HG03064 (cell line): ENCODE measurements around the gene PTPRJ.

Source experiments
- ATAC-seq: cut with Tn5 transposase; IDR thresholded peaks from one replicate; pipeline ENCODE4 v1.9.1; 2021; ENCODE audit warnings: low read depth; ENCODE audit not compliant: unreplicated experiment

Gene PTPRJ

GRCh38 chr11:48056325-48057183 lies 76.2 kb downstream of the PTPRJ start:
- no peak for ATAC-seq

GRCh38 chr11:48058064-48058463 lies 77.7 kb downstream of the PTPRJ start:
- ATAC-seq, result no peak

- no peak for ATAC-seq
Observed at GRCh38 chr11:48058788-48059187, 78.4 kb downstream of the PTPRJ start.

- no peak for ATAC-seq
Observed at GRCh38 chr11:48062649-48063048, 82.3 kb downstream of the PTPRJ start.

DNA sequence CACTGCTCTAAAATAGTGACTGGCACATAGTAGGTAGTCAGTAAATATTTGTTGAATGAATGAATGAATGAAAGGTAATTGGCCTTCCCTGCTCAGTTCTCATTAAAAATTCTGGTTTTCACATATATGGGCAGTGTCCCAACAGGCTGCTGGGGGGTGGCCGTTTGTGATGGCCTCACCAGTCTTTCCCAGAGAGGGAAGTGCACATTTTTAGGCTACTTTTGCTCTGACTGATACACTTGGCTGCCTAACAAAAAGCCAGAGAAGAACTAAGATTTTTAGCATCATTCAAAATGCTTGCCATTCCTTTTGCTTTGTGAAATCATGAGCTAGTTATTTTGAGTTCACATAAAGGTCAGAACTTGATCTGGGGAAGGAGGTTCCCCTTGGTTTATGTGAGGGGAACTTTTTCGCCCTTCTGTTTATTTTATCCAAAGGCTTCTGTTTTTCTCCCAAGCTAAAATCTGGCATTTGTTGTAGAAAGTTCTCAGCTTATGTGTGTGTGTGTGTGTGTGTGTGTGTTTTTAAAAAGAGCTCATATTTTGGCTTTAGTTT lies 83.1 kb downstream of the PTPRJ start:
- no peak for ATAC-seq

DNA sequence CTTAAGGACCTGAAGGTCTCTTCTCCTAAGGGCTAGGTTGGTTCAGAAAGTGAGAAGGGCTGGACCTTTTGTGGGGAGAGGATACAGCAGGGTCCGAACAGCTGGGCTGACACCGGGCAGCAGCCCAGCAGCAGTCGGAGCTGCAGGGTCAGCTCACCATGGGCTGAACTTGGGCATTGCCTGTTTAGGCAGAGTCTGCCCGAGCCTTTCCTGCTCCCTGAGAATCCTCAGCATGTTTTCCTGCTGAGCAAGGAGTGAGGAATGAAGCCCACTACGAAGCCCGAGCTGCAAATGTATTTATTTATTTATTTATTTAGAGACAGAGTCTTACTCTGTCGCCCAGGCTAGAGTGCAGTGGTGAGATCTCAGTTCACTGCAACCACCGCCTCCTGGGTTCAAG lies 83.9 kb downstream of the PTPRJ start:
- no peak for ATAC-seq

- ATAC-seq, result no peak
Observed at GRCh38 chr11:48066881-48067800, 86.8 kb downstream of the PTPRJ start.

- no peak for ATAC-seq
Observed at GRCh38 chr11:48073031-48073861, 92.9 kb downstream of the PTPRJ start.

DNA sequence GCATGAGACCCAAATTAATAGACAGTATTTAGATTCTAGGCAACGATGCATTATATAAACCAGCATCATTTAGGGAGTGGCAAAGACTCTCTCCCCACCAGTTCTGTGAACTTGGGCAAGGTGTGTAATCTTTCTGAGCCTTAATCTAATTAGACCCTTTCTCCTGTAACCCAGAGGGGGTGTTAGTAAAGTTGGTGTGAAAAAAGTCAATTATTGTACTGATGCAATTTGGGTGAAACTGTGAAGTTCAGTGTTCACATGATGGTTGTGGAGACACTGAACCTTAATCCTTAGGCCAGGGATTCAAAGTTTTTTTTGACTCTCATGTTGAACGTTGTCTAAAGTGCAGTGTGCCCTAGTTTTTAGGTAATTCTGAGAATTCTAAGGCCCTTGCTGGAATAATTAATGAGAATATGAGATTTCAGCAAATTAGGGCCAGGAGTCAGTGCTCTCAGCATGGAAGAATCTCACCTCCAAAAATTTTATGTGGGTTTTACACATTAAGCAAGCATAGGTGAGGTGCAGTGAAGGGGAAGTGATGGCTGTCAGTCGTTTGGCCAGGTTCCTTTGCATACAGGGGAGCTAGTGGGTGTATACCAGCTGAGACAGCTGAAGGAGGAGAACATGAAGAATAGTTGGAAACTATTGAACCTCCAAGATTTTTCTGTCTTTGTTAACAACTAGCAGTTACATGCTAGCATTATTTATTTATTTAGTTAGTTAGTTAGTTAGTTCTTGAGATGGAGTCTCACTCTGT lies 94.2 kb downstream of the PTPRJ start:
- ATAC-seq, result no peak

- no peak for ATAC-seq
Observed at GRCh38 chr11:48075637-48076036, 95.3 kb downstream of the PTPRJ start.

DNA sequence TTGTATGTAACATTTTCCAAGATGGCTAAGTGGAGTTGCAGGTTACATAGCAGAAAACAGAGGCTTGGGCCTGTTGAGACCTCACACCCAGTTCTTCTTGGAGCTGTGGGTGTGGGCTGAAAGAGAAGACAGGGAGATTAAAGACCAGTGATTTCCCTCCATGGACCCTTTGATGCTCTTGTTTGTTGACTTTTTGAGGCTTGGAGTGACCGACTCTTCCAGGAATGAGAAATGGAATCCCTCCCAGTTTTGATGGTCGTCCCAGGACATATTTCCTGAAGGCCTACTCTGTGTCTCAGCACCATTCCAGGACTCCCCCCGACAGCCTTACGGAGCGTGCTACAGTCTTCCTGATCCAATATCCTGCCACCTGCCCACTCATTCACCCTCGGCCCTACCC lies 96.9 kb downstream of the PTPRJ start:
- ATAC-seq, result no peak

DNA sequence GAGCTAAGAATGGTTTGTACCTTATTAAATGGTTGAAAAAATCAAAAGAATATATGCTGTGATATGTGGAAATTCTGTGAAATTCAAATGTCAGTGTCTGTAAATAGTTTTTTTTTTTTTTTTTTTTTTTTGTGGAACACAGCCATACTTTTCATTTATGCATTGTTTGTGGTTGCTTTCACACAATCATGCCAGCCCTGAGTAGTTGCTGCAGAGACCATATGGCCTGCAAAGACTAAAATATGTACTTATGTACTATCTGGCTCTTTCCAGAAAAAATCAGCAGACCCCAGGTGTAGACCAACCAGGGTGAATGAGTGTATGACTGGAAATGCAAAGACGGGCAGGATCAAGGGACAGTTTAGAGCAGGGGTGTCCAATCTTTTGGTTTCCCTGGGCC lies 98.3 kb downstream of the PTPRJ start:
- ATAC-seq, result no peak

DNA sequence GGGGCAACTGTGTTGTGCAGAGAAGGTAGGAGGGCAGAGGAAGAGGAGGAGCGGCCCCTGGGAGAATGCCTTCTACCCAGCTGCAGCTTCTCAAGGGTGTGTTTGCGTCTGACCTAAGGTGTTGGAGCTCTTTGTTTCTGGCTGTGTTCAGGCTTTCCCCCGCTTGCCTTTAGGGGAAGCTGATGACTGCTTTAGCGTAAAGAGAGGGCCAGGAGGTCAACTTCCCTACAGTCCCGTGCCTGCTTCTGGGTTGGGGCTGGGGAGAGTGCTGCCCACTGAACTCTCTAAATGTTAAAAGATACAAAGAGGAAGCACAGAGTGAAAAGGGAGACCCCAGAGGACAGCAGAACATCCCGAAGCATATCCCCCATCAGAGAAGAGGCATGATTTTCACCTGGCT lies 99.2 kb downstream of the PTPRJ start:
- ATAC-seq, result no peak

DNA sequence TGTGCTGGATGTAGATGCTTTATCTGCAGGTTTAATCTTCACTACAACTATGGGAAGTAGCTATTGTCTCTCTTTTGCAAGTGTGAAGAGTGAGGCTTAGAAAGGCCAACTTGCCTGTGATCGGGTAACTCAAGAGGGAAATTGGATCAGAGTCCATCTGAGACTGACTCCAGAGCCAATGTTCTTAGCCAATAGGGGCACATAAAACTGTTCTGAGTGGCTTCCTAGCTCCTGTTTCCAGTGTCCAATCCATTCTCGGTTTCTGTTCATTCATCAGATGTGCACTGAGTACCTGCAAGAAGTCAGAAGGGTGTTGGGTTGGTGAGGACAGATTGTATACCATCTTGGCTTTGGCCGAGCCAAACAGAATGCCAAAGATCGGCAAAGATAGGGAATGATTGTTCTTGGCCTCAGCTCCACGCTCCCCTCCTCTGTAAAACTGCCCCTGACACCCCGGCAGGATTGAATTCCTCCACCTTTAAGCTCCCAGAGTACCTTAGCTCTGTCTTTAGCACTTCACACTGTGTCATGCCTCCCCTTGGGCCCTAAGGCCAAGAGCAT lies 100.0 kb downstream of the PTPRJ start:
- no peak for ATAC-seq

GRCh38 chr11:48081151-48082010 lies 101.0 kb downstream of the PTPRJ start:
- no peak for ATAC-seq

DNA sequence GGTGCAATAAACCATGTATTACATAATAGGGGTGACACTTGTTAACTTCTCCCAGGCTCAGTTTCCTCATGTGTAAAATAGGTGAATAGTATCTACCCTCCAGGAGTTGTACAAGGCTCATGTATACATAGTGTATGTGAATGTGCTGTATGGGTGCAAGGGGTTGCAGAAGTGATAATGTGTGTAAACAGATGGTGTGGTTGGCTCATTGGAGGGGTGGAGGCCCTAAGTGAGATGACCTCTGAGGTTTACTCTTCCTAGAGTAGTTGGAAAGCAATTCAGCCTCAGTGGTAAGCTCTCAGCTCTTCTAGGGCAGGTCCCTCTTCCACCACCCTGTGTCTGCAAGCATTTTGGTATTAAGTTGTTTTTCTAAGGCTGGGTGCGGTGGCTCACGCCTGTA lies 102.4 kb downstream of the PTPRJ start:
- ATAC-seq, result no peak

DNA sequence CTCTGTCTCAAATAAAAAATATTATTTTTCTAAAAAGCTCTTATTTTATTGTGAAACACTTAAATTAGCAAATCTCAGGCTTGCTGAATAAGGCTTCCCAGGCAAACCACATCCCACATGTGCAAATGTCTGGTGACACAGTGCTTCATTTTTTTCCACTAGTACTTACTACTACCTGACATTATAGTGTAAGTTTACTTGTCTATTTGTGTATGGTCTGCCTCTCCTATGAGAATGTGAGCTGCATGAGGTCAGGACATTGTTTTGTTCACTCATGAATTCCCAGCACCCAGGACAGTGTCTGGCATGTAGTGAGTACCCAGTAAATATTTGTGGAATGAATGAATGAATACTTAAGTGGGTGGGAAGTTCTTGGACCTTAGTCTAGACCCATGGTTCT lies 103.1 kb downstream of the PTPRJ start:
- ATAC-seq, result no peak

DNA sequence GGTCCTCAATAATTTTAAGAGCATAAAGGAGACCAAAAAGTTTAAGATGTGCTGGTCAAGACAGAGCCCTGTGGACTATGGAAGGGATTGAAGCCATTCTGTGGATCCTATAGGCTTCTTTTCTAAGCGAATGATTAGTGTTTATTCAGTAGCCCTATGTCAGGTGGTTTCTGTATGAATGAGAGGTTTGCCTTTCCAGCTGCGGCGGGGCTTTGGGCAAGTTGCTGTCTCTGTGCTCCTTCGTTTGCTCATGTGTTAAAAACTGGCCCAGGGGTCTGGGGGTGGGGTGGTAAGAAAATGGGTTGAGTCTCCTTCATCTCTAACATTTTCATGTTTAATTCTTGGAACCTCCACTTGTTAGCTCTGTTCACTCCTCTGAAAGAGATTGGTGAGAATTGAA lies 105.3 kb downstream of the PTPRJ start:
- ATAC-seq, result no peak
